Nephron progenitor cell (in vitro differentiated cells): Measurements from ENCODE around the gene RNF126.

Experiments
- DNase-seq: peaks from one replicate; pipeline ENCODE4 v3.0.0; 2021
- H3K27ac Mint-ChIP-seq: 2 replicates; pipeline ENCODE4 v1.8.0; 2021; ENCODE audit warnings: mild to moderate bottlenecking, moderate library complexity, mixed read lengths
- H3K27me3 Mint-ChIP-seq: 2 replicates; pipeline ENCODE4 v1.8.0; 2021; ENCODE audit warnings: mild to moderate bottlenecking, low read depth, mixed read lengths; ENCODE audit not compliant: poor library complexity
- H3K36me3 Mint-ChIP-seq: 2 replicates; pipeline ENCODE4 v1.8.0; 2021; ENCODE audit warnings: low read depth, mixed read lengths
- H3K4me1 Mint-ChIP-seq: 2 replicates; pipeline ENCODE4 v1.8.0; 2021; ENCODE audit warnings: mixed read lengths
- H3K4me3 Mint-ChIP-seq: 2 replicates; pipeline ENCODE4 v1.8.0; 2021; ENCODE audit warnings: mild to moderate bottlenecking, moderate library complexity, mixed read lengths
- H3K9me3 Mint-ChIP-seq: 2 replicates; pipeline ENCODE4 v1.8.0; 2021; ENCODE audit warnings: mild to moderate bottlenecking, moderate library complexity, mixed read lengths
- CTCF ChIP-seq: fragments of 200-600 bp; sonication (generic); IDR thresholded peaks from 2 replicates; pipeline ENCODE4 v1.5.0; 2021; ENCODE audit warnings: antibody characterized with exemption

The RNF126 gene

DNA sequence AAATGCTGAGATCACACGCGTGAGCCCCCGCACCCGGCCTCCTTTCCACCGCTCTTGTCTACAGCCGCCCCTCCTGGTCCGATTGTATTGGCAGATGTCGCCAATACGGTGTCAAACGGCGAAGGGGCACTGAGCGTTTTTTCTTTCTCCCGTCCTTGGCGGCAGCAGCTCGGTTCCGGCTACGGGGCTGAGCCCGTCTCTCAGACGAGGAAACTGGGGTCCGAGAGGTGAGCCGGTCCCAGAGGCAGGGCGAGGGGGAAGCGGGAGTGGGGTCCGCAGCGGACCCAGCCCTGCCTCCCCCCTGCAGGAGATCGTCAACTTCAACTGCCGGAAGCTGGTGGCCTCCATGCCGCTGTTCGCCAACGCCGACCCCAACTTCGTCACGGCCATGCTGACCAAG is 50.1 kb downstream of the RNF126 start:
- no peaks in the 10 kb centered on the region for H3K27me3 Mint-ChIP-seq
- H3K4me1 Mint-ChIP-seq: peaks cover 12% of the 10 kb centered on the region
- H3K36me3 Mint-ChIP-seq: peaks cover 38% of the 10 kb centered on the region
- H3K4me3 Mint-ChIP-seq: no peak overlapping the region
- H3K27ac Mint-ChIP-seq: no peak overlapping the region
- DNase-seq: no peak
- H3K9me3 Mint-ChIP-seq: no peaks in the 10 kb centered on the region
- no peak for TF ChIP-seq CTCF

- no peak overlapping the region for H3K4me3 Mint-ChIP-seq
- H3K36me3 Mint-ChIP-seq: peaks cover 30% of the 10 kb centered on the region
- H3K27me3 Mint-ChIP-seq: no peaks in the 10 kb centered on the region
- DNase-seq: no peak
- no peaks in the 10 kb centered on the region for H3K9me3 Mint-ChIP-seq
- TF ChIP-seq CTCF: no peak
- H3K27ac Mint-ChIP-seq: peak overlapping the region; percentile 83
- peaks cover 12% of the 10 kb centered on the region for H3K4me1 Mint-ChIP-seq
Measured at GRCh38 chr19:611481-611868, 51.5 kb downstream of the RNF126 start.

DNA sequence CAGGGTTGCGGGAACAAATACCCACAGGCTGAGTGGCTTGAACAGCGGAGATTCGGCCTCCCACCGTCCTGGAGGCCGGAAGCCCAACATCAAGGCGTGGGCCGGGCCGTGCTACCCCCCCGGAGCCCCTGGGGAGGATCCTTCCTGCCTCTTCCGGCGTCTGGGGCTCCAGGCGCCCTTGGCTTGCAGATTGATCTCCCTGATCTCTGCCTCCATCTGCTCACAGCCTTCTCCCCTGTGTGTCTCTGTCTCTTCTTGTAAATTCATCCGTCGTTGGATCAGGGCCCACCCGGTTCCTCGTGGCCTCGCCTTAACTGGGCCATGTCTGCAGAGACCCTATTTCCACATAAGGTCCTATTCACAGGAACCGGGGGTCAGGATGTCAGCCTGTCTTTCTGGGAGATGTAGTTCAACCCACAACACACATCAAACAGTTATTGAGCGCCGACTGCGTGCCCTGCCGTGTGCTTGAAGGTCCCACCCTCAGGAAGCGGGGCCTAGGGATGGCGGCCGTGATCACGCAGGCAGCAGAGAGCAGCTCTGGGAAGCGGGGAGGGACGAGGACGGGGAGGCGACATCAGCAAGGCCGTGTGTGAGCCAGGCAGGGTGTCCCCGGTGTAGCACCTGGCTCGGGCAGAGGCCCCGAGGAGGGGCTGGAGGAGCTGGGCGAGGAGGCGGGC is 52.1 kb downstream of the RNF126 start:
- TF ChIP-seq CTCF: no peak
- Mint-ChIP-seq H3K4me1 (peaks cover 12% of the 10 kb centered on the region), H3K4me3 (no peak overlapping the region), H3K27ac (peak overlapping the region; percentile 84), H3K36me3 (peaks cover 30% of the 10 kb centered on the region), H3K27me3 (no peaks in the 10 kb centered on the region), H3K9me3 (no peaks in the 10 kb centered on the region)
- peak; percentile 54 for DNase-seq

DNA sequence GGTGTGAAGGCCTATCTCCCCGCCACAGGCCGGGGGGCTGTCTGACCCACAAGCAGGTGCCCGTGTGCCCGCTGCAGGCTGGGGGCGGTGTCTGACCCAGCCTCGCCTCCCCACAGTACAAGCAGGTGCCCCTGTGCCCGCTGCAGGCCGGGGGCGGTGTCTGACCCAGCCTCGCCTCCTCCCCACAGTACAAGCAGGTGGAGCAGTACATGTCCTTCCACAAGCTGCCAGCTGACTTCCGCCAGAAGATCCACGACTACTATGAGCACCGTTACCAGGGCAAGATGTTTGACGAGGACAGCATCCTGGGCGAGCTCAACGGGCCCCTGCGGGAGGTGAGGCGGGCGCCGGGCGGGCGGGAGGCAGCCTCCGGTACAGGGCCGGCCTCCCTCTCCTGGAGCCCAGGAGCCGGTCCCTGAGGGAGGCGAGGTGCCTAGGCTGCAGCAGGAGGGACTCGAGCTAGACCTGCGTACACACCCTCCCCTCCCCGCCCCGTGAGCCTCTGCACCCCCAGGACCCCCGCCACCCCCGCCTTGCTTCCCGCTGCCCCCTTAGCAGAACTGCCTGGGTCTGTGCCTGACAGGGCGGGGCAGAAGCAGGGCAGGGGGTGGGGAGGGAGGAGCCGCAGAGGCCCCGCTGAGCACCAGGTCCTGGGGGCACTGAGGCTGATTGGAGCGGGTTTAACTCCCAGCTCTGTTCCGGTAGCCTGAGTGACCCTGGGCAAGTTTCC is 52.8 kb downstream of the RNF126 start:
- Mint-ChIP-seq H3K27ac (no peak overlapping the region), H3K4me1 (peaks cover 12% of the 10 kb centered on the region), H3K9me3 (no peaks in the 10 kb centered on the region), H3K27me3 (no peaks in the 10 kb centered on the region), H3K36me3 (peaks cover 25% of the 10 kb centered on the region), H3K4me3 (no peak overlapping the region)
- no peak for DNase-seq
- no peak for TF ChIP-seq CTCF

- TF ChIP-seq CTCF: no peak
- peaks cover 12% of the 10 kb centered on the region for H3K4me1 Mint-ChIP-seq
- H3K4me3 Mint-ChIP-seq: no peak overlapping the region
- H3K9me3 Mint-ChIP-seq: peaks cover 4% of the 10 kb centered on the region
- H3K36me3 Mint-ChIP-seq: peaks cover 16% of the 10 kb centered on the region
- no peak overlapping the region for H3K27ac Mint-ChIP-seq
- no peaks in the 10 kb centered on the region for H3K27me3 Mint-ChIP-seq
- DNase-seq: no peak
Measured at GRCh38 chr19:609004-609346, 54.0 kb downstream of the RNF126 start.
